A549 (cell line): Measurements from ENCODE around the gene TRAFD1.

Experiments
- CBX8 ChIP-seq: fragments of 200-600 bp; sonication (generic); IDR thresholded peaks from 2 replicates; pipeline ENCODE4 v1.6.1; 2016
- CTCF ChIP-seq: fragments of >200 bp; sonication (Bioruptor Twin); formaldehyde crosslinking; IDR thresholded peaks from 3 replicates; pipeline ENCODE4 v1.5.1; 2016
- EP300 ChIP-seq, 2 experiments: fragments of >200 bp; sonication (Bioruptor Twin); formaldehyde crosslinking; IDR thresholded peaks; 2 replicates in 1 of 2; 3 replicates in 1 of 2; pipeline ENCODE4 v1.6.1; 2016 to 2017
- HDAC2 ChIP-seq: fragments of 200-600 bp; sonication (generic); IDR thresholded peaks from 2 replicates; pipeline ENCODE4 v1.6.1; 2016
- HOXA7 ChIP-seq: fragments of 250-450 bp; sonication (Bioruptor Pico); IDR thresholded peaks from 2 replicates; pipeline ENCODE4 v1.5.0; 2020; ENCODE audit warnings: mild to moderate bottlenecking, moderate library complexity
- JUN ChIP-seq, 2 experiments: fragments of >200 bp; sonication (Bioruptor Twin); formaldehyde crosslinking; IDR thresholded peaks; 2 replicates in 1 of 2; 3 replicates in 1 of 2; pipeline ENCODE4 v1.6.1; 2016 to 2017
- MYC ChIP-seq: IDR thresholded peaks from 2 replicates; pipeline ENCODE4 v1.6.1; 2012; ENCODE audit warnings: mild to moderate bottlenecking, inconsistent platforms, low read length, improper control_type of control experiment, borderline replicate concordance
- POLR2A ChIP-seq: IDR thresholded peaks from 2 replicates; pipeline ENCODE4 v1.6.1; 2012; ENCODE audit warnings: mild to moderate bottlenecking, low read length
- POLR2AphosphoS2 ChIP-seq: conservative IDR thresholded peaks from 2 replicates; pipeline ENCODE4 v1.6.1; 2012; ENCODE audit warnings: low read length, improper control_type of control experiment, inconsistent platforms
- RNF2 ChIP-seq: fragments of 200-600 bp; sonication (generic); IDR thresholded peaks from 2 replicates; pipeline ENCODE4 v1.6.1; 2016; ENCODE audit warnings: low read depth, mild to moderate bottlenecking, antibody characterized with exemption, moderate library complexity, borderline replicate concordance
- ZFP36 ChIP-seq: fragments of 450-650 bp; IDR thresholded peaks from 2 replicates; pipeline ENCODE4 v1.6.1; 2014; ENCODE audit warnings: borderline replicate concordance; ENCODE audit not compliant: partially characterized antibody
- TF ChIP-seq, protein P1 (sequence below): fragments of 200-600 bp; sonication (generic); IDR thresholded peaks from 2 replicates; pipeline ENCODE4 v1.6.1; 2016; ENCODE audit warnings: antibody characterized with exemption, mild to moderate bottlenecking, moderate library complexity

- TF ChIP-seq ZFP36 = no peak
- TF ChIP-seq HDAC2 = no peak
- no peak for TF ChIP-seq EP300 (IDR thresholded peaks at IDR 0.05)
- TF ChIP-seq, protein P1, sequence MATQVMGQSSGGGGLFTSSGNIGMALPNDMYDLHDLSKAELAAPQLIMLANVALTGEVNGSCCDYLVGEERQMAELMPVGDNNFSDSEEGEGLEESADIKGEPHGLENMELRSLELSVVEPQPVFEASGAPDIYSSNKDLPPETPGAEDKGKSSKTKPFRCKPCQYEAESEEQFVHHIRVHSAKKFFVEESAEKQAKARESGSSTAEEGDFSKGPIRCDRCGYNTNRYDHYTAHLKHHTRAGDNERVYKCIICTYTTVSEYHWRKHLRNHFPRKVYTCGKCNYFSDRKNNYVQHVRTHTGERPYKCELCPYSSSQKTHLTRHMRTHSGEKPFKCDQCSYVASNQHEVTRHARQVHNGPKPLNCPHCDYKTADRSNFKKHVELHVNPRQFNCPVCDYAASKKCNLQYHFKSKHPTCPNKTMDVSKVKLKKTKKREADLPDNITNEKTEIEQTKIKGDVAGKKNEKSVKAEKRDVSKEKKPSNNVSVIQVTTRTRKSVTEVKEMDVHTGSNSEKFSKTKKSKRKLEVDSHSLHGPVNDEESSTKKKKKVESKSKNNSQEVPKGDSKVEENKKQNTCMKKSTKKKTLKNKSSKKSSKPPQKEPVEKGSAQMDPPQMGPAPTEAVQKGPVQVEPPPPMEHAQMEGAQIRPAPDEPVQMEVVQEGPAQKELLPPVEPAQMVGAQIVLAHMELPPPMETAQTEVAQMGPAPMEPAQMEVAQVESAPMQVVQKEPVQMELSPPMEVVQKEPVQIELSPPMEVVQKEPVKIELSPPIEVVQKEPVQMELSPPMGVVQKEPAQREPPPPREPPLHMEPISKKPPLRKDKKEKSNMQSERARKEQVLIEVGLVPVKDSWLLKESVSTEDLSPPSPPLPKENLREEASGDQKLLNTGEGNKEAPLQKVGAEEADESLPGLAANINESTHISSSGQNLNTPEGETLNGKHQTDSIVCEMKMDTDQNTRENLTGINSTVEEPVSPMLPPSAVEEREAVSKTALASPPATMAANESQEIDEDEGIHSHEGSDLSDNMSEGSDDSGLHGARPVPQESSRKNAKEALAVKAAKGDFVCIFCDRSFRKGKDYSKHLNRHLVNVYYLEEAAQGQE = no peak
- TF ChIP-seq CTCF = no peak
- no peak for TF ChIP-seq POLR2A
- TF ChIP-seq CBX8 = no peak
- no peak for TF ChIP-seq RNF2
- no peak for TF ChIP-seq POLR2AphosphoS2
- TF ChIP-seq HOXA7 = no peak
- no peak for TF ChIP-seq MYC
- TF ChIP-seq JUN (IDR thresholded peaks at IDR 0.05) = no peak
Measured at GRCh38 chr12:112160611-112161010, 35.3 kb downstream of the TRAFD1 start.
